Activated T-cell treated with anti-CD3 and anti-CD28 coated beads for 1 hour (primary cell): Measurements from ENCODE around the gene VPS4B.

ENCODE experiments used
- DNase-seq: peaks from one replicate; pipeline ENCODE4 v3.0.0-alpha.2; 2020; ENCODE audit warnings: low read depth

Gene VPS4B

GRCh38 chr18:63430526-63430925 is 8.2 kb upstream of the VPS4B start:
- no peak for DNase-seq

- no peak for DNase-seq
Measured at GRCh38 chr18:63427558-63427957, 5.3 kb upstream of the VPS4B start.

- no peak for DNase-seq
Measured at GRCh38 chr18:63422864-63423304, 608 bp upstream of the VPS4B start.

GRCh38 chr18:63421514-63421913 is 762 bp downstream of the VPS4B start:
- no peak for DNase-seq

GRCh38 chr18:63412953-63413352 is 9.3 kb downstream of the VPS4B start:
- DNase-seq = no peak

GRCh38 chr18:63410792-63411191 is 11.5 kb downstream of the VPS4B start:
- no peak for DNase-seq

- no peak for DNase-seq
Measured at GRCh38 chr18:63409301-63409700, 13.0 kb downstream of the VPS4B start.

- no peak for DNase-seq
Measured at GRCh38 chr18:63407734-63408133, 14.5 kb downstream of the VPS4B start.

- DNase-seq = no peak
Measured at GRCh38 chr18:63405986-63406385, 16.3 kb downstream of the VPS4B start.

GRCh38 chr18:63402246-63403162 is 19.8 kb downstream of the VPS4B start:
- DNase-seq = no peak

GRCh38 chr18:63399300-63399699 is 23.0 kb downstream of the VPS4B start:
- no peak for DNase-seq

GRCh38 chr18:63397349-63397748 is 24.9 kb downstream of the VPS4B start:
- no peak for DNase-seq

GRCh38 chr18:63395503-63395902 is 26.8 kb downstream of the VPS4B start:
- DNase-seq = no peak

GRCh38 chr18:63394954-63395353 is 27.3 kb downstream of the VPS4B start:
- DNase-seq = no peak

GRCh38 chr18:63387861-63388260 is 34.4 kb downstream of the VPS4B start:
- DNase-seq = no peak

GRCh38 chr18:63382843-63383242 is 39.4 kb downstream of the VPS4B start:
- DNase-seq = no peak

- DNase-seq = no peak
Measured at GRCh38 chr18:63379639-63379962, 42.7 kb downstream of the VPS4B start.

- no peak for DNase-seq
Measured at GRCh38 chr18:63378919-63379638, 43.2 kb downstream of the VPS4B start.

GRCh38 chr18:63377275-63377980 is 44.8 kb downstream of the VPS4B start:
- DNase-seq = no peak

- no peak for DNase-seq
Measured at GRCh38 chr18:63376538-63376937, 45.7 kb downstream of the VPS4B start.

- no peak for DNase-seq
Measured at GRCh38 chr18:63374540-63374939, 47.7 kb downstream of the VPS4B start.

- no peak for DNase-seq
Measured at GRCh38 chr18:63373161-63373560, 49.1 kb downstream of the VPS4B start.

GRCh38 chr18:63368611-63369010 is 53.7 kb downstream of the VPS4B start:
- DNase-seq = no peak
